Memory B cell (primary cell): ENCODE measurements around the gene TTLL13.
"Not testable (repeated sequence)": the region's sequence is repeated elsewhere in the genome, so short reads cannot be mapped to it uniquely, and the experiment has no call there.

ENCODE experiments used
- ATAC-seq: fragments of 150-1000 bp; cut with Tn5 transposase; 2 replicates; pipeline ENCODE4 v1.10.0; 2021; ENCODE audit warnings: low read depth, mild to moderate bottlenecking, moderate library complexity
- DNase-seq, 2 donors: peaks; one replicate each; pipeline ENCODE4 v3.0.0; 2022; ENCODE audit warnings: low spot score in 2 of 2
- H3K27ac Mint-ChIP-seq: one replicate; pipeline ENCODE4 v1.8.0; 2022; ENCODE audit warnings: mild to moderate bottlenecking, moderate library complexity, mixed read lengths
- H3K27me3 Mint-ChIP-seq: one replicate; pipeline ENCODE4 v1.8.0; 2022; ENCODE audit warnings: mixed read lengths
- H3K36me3 Mint-ChIP-seq: one replicate; pipeline ENCODE4 v1.8.0; 2022; ENCODE audit warnings: mild to moderate bottlenecking, mixed read lengths
- H3K4me1 Mint-ChIP-seq: one replicate; pipeline ENCODE4 v1.8.0; 2022; ENCODE audit warnings: mixed read lengths
- H3K4me3 Mint-ChIP-seq: one replicate; pipeline ENCODE4 v1.8.0; 2022; ENCODE audit warnings: mild to moderate bottlenecking, moderate library complexity, mixed read lengths
- H3K9me3 Mint-ChIP-seq: one replicate; pipeline ENCODE4 v1.8.0; 2022; ENCODE audit warnings: mixed read lengths

TTLL13 gene

GRCh38 chr15:90296316-90296884 is 47.0 kb downstream of the TTLL13 start:
- not testable (repeated sequence) for H3K36me3 Mint-ChIP-seq, DNase-seq, H3K9me3 Mint-ChIP-seq, H3K4me3 Mint-ChIP-seq, H3K27ac Mint-ChIP-seq, H3K27me3 Mint-ChIP-seq, ATAC-seq
- H3K4me1 Mint-ChIP-seq = peaks cover 14% of the 10 kb centered on the region

DNA sequence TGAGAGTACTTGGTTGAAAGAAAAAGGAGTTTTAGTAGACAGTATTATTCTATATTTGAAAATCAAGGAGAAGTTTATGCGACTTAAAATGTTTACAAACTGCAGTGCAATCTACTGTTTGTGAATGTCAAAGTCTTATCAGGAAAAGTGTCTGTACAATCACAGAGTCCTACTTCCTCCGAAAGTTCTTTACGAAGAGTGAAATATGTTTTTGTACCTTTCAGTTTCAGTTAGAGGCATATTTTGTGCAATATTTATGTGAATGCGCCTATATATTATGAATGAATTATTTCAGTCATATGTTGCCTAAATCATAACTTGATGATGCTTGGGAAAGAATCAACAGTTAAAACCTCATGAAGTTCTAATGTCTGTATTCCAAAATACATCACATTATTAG is 47.7 kb downstream of the TTLL13 start:
- DNase-seq (no peak), ATAC-seq (no peak)
- H3K9me3 Mint-ChIP-seq = no peaks in the 10 kb centered on the region
- H3K27me3 Mint-ChIP-seq = no peaks in the 10 kb centered on the region
- peaks cover 14% of the 10 kb centered on the region for H3K4me1 Mint-ChIP-seq
- no peak overlapping the region for H3K4me3 Mint-ChIP-seq
- no peaks in the 10 kb centered on the region for H3K36me3 Mint-ChIP-seq
- no peak overlapping the region for H3K27ac Mint-ChIP-seq

DNA sequence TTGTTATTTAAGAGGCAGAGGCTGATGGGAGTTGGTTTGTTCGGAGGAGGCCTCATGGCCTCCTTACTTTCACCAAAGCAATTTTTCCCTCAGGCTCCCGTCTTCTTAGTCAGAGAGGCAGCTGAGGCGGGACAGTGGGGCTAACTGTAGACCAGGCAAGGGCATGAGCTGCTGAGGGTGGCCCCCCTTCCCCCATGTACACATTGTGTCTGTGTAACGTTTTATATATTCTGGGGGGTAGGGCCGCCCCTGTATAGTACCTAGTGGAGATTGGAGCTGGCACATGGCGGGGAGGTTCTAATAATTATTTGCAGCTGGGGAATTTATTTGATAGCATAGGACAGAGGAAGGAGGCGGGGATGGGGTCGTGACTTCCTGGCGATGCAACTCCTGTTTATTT is 51.2 kb downstream of the TTLL13 start:
- DNase-seq (no peak), ATAC-seq (no peak)
- Mint-ChIP-seq H3K36me3 (no peaks in the 10 kb centered on the region), H3K4me3 (no peak overlapping the region), H3K4me1 (peaks cover 4% of the 10 kb centered on the region), H3K27me3 (no peaks in the 10 kb centered on the region), H3K9me3 (no peaks in the 10 kb centered on the region), H3K27ac (no peak overlapping the region)

DNA sequence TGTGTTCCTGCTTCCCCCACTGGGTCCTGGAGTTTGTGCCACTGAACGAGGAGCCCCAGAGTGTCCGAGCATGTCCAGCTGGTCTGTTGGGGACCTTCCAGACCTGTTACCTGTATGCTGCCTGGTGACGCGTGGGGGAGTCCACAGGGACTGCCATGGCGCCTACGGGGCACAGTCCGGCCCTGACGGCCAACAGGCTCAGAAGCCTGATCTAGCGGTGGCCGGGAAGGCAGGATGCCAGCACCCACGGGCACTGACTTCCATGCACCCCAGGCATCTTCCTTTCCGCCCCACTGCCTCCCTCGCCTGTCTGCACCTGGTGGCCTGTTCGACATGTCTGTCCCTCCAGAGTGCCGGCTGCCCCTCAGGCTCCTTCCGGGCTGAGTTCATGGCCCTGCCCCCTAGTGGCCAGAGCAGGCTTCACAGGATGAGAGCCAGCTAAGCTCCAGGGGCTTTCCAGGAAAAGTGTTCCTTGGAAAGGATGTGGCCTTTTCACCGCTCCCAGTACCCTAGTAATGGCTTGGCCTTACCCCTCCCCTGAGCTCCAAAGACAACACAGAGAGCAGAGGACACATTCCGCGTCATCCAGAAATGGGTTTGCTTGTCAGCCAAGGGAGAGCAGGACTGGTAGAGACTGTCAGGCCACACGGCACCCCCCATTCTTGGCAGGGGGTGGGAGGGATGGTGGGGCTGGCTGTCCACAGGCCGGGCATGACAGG is 51.8 kb downstream of the TTLL13 start:
- Mint-ChIP-seq H3K27me3 (no peaks in the 10 kb centered on the region), H3K4me3 (no peak overlapping the region), H3K4me1 (peaks cover 4% of the 10 kb centered on the region), H3K36me3 (no peaks in the 10 kb centered on the region), H3K27ac (no peak overlapping the region), H3K9me3 (no peaks in the 10 kb centered on the region)
- ATAC-seq = peak; percentile 53
- peak; percentile 41 to 61 for DNase-seq

DNA sequence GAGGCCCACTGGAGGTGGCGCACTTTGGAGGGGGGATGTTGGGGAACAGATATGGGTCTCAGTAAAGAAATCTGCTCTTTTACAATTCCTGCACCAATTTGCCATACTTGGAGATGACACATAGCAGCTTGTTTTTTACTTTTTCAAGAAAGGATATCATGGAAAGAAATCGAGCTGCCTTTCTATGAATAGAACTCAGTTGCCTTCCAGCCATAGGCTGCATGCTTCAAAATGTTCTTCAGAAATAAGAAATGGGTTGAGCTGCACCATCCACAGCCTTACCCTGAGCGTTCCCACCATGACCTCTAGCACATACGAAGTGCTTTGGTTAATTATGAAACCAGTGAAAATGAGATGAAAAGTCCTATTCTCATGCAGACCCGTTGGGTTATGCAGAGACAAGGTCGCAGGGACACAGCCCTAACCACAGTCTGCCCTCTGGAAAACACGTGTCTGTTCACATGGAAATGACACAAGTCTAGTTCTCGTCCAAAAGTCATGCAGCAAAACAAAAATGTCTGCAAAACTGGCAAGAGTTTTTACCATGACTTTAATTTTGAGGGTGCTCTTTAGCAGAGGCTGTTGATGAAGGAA is 52.4 kb downstream of the TTLL13 start:
- DNase-seq (no peak), ATAC-seq (no peak)
- Mint-ChIP-seq H3K27ac (no peak overlapping the region), H3K4me3 (no peak overlapping the region), H3K4me1 (peaks cover 10% of the 10 kb centered on the region), H3K27me3 (no peaks in the 10 kb centered on the region), H3K9me3 (no peaks in the 10 kb centered on the region), H3K36me3 (no peaks in the 10 kb centered on the region)

DNA sequence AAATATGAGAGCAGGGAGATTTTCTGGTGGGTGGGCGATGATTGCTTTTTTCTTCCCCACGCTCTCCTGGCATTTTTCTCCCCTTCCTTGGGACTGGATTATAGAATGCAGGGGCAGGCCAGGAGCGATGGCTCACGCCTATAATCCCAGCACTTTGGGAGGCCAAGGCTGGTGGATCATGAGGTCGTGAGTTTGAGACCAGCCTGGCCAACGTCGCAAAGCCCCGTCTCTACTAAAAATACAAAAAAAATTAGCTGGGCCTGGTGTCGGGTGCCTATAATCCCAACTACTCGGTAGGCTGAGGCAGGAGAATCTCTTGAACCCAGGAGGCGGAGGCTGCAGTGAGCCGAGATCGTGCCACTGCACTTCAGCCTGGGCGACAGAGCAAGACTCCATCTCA is 56.0 kb downstream of the TTLL13 start:
- not testable (repeated sequence) for ATAC-seq, H3K4me3 Mint-ChIP-seq, DNase-seq, H3K9me3 Mint-ChIP-seq, H3K36me3 Mint-ChIP-seq, H3K27me3 Mint-ChIP-seq, H3K27ac Mint-ChIP-seq
- peaks cover 13% of the 10 kb centered on the region for H3K4me1 Mint-ChIP-seq

- DNase-seq (no peak), ATAC-seq (no peak)
- peak overlapping the region; percentile 13 for H3K27ac Mint-ChIP-seq
- no peaks in the 10 kb centered on the region for H3K36me3 Mint-ChIP-seq
- H3K4me3 Mint-ChIP-seq = peak overlapping the region; percentile 42
- no peaks in the 10 kb centered on the region for H3K9me3 Mint-ChIP-seq
- no peaks in the 10 kb centered on the region for H3K27me3 Mint-ChIP-seq
- peaks cover 13% of the 10 kb centered on the region for H3K4me1 Mint-ChIP-seq
Measured at GRCh38 chr15:90305932-90306331, 56.6 kb downstream of the TTLL13 start.

GRCh38 chr15:90306560-90306959 is 57.2 kb downstream of the TTLL13 start:
- Mint-ChIP-seq H3K36me3 (no peaks in the 10 kb centered on the region), H3K4me3 (no peak overlapping the region), H3K9me3 (no peaks in the 10 kb centered on the region), H3K4me1 (peaks cover 9% of the 10 kb centered on the region), H3K27me3 (no peaks in the 10 kb centered on the region), H3K27ac (peak overlapping the region; percentile 13)
- DNase-seq (no peak), ATAC-seq (peak; percentile 85)

DNA sequence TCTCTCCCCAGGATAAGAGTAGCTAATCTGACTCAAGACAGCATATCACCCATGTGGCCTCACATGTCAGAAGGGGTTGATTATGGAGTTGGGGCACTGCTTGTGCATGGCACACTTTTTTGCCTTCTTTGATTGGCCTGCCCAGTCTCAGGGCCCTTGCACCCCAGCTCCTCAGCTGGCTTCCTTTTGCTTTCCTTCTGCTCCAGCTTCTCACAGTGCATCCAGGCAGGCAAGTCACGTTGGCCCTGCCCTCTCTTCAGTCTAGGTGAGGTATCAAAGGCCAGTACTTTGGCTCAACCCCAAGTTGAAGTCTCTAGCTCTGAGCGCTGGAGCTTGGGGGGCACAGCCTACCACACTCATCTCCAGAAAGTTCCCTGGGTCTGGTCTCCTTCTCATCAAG is 58.3 kb downstream of the TTLL13 start:
- DNase-seq = no peak
- H3K9me3 Mint-ChIP-seq = no peaks in the 10 kb centered on the region
- no peaks in the 10 kb centered on the region for H3K27me3 Mint-ChIP-seq
- ATAC-seq = no peak
- H3K36me3 Mint-ChIP-seq = no peaks in the 10 kb centered on the region
- H3K27ac Mint-ChIP-seq = no peak overlapping the region
- no peak overlapping the region for H3K4me3 Mint-ChIP-seq
- H3K4me1 Mint-ChIP-seq = peaks cover 9% of the 10 kb centered on the region

DNA sequence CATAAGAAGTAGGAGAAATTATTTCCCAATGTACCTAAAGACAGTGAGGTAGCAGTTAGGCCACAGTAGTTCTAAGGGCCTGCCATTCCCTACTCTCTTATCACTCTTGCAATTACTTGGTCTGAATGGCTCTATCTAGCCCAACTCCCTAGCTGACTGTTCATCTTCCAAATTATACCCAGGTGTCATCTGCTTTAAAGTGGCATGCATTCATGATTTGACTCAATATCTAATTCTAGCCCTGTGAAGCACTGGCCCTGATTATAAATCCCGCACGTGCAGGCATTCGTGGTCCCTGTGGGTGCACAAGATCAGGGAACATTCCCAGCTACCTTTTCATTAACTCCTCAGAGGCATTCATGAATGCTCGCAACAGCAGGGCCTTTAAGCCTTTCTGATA is 59.7 kb downstream of the TTLL13 start:
- Mint-ChIP-seq H3K27me3 (no peaks in the 10 kb centered on the region), H3K9me3 (no peaks in the 10 kb centered on the region), H3K4me3 (no peak overlapping the region), H3K4me1 (peaks cover 9% of the 10 kb centered on the region), H3K36me3 (no peaks in the 10 kb centered on the region), H3K27ac (no peak overlapping the region)
- ATAC-seq (no peak), DNase-seq (no peak)
